SU-DHL-6 (cell line): Measurements from ENCODE around the gene PADI4.

Source experiments
- CTCF ChIP-seq: fragments of 200-600 bp; sonication (generic); IDR thresholded peaks from one replicate; pipeline ENCODE4 v1.5.1; 2017; ENCODE audit warnings: antibody characterized with exemption, mild to moderate bottlenecking, low read length, moderate library complexity; ENCODE audit not compliant: insufficient read depth, poor library complexity, severe bottlenecking
- EZH2phosphoT487 ChIP-seq: fragments of 200-600 bp; sonication (generic), shearing (Covaris generic); conservative IDR thresholded peaks from 2 replicates; pipeline ENCODE4 v1.6.1; 2018; ENCODE audit warnings: mild to moderate bottlenecking, antibody characterized with exemption, low read length, moderate library complexity, mixed read lengths

GRCh38 chr1:17287130-17287776 lies 20.7 kb upstream of the PADI4 start:
- TF ChIP-seq CTCF (no peak), EZH2phosphoT487 (no peak)
